GM23338 (cell line): ENCODE measurements around the gene KRTAP3-2.

Experiments used
- ETS1 ChIP-seq: IDR thresholded peaks from 2 replicates; pipeline ENCODE4 v1.6.1; 2016; ENCODE audit warnings: antibody characterized with exemption
- EZH2 ChIP-seq: fragments of 200-600 bp; sonication (generic); IDR thresholded peaks from one replicate; pipeline ENCODE4 v1.8.0; 2017; ENCODE audit warnings: antibody characterized with exemption, mild to moderate bottlenecking, low read depth; ENCODE audit not compliant: unreplicated experiment
- EZH2phosphoT487 ChIP-seq: fragments of 200-600 bp; sonication (generic); IDR thresholded peaks from one replicate; pipeline ENCODE4 v1.8.1; 2018; ENCODE audit warnings: antibody characterized with exemption; ENCODE audit not compliant: unreplicated experiment
- JUNB ChIP-seq: IDR thresholded peaks from one replicate; pipeline ENCODE4 v1.6.1; 2016; ENCODE audit warnings: antibody characterized with exemption; ENCODE audit not compliant: unreplicated experiment
- POLR2AphosphoS5 ChIP-seq: IDR thresholded peaks from 2 replicates; pipeline ENCODE4 v1.6.1; 2016; ENCODE audit warnings: antibody characterized with exemption, low read depth
- STAT1 ChIP-seq: IDR thresholded peaks from one replicate; pipeline ENCODE4 v1.6.1; 2016; ENCODE audit warnings: antibody characterized with exemption; ENCODE audit not compliant: unreplicated experiment
- ZNF114 ChIP-seq: fragments of 250-450 bp; sonication (Bioruptor Pico); IDR thresholded peaks from 2 replicates; pipeline ENCODE4 v1.5.0; 2020; ENCODE audit warnings: mild to moderate bottlenecking, moderate library complexity
- ZNF331 ChIP-seq: fragments of 250-450 bp; sonication (Bioruptor Pico); IDR thresholded peaks from 2 replicates; pipeline ENCODE4 v1.5.0; 2020; ENCODE audit warnings: low read depth, mild to moderate bottlenecking, moderate library complexity
- ZNF462 ChIP-seq: fragments of 250-450 bp; sonication (Bioruptor Pico); IDR thresholded peaks from 2 replicates; pipeline ENCODE4 v1.5.0; 2020; ENCODE audit warnings: mild to moderate bottlenecking, moderate library complexity
- TF ChIP-seq, protein P1 (sequence below), 2 experiments: fragments of 200-600 bp in 1 of 2; sonication (generic) in 1 of 2; conservative IDR thresholded peaks; 2 replicates each; pipeline versions ENCODE4 v1.5.1 to v1.6.1; 2016 to 2017; ENCODE audit warnings: antibody characterized with exemption in 2 of 2, low read depth in 2 of 2, mild to moderate bottlenecking in 2 of 2, moderate library complexity in 1 of 2
- TF ChIP-seq, protein P2 (sequence below): IDR thresholded peaks from one replicate; pipeline ENCODE4 v1.6.1; 2018; ENCODE audit warnings: antibody characterized with exemption; ENCODE audit not compliant: unreplicated experiment

- TF ChIP-seq STAT1 (no peak), EZH2 (no peak), EZH2phosphoT487 (no peak), ETS1 (no peak), JUNB (no peak), POLR2AphosphoS5 (no peak), ZNF114 (CRISPR knock-in tag) (no peak), ZNF331 (CRISPR knock-in tag) (no peak), ZNF462 (no peak)
- TF ChIP-seq, protein P1, sequence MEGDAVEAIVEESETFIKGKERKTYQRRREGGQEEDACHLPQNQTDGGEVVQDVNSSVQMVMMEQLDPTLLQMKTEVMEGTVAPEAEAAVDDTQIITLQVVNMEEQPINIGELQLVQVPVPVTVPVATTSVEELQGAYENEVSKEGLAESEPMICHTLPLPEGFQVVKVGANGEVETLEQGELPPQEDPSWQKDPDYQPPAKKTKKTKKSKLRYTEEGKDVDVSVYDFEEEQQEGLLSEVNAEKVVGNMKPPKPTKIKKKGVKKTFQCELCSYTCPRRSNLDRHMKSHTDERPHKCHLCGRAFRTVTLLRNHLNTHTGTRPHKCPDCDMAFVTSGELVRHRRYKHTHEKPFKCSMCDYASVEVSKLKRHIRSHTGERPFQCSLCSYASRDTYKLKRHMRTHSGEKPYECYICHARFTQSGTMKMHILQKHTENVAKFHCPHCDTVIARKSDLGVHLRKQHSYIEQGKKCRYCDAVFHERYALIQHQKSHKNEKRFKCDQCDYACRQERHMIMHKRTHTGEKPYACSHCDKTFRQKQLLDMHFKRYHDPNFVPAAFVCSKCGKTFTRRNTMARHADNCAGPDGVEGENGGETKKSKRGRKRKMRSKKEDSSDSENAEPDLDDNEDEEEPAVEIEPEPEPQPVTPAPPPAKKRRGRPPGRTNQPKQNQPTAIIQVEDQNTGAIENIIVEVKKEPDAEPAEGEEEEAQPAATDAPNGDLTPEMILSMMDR (conservative IDR thresholded peaks at IDR 0.05; ENCODE audit: low read depth in 2 of 2) = no peak
- TF ChIP-seq, protein P2, sequence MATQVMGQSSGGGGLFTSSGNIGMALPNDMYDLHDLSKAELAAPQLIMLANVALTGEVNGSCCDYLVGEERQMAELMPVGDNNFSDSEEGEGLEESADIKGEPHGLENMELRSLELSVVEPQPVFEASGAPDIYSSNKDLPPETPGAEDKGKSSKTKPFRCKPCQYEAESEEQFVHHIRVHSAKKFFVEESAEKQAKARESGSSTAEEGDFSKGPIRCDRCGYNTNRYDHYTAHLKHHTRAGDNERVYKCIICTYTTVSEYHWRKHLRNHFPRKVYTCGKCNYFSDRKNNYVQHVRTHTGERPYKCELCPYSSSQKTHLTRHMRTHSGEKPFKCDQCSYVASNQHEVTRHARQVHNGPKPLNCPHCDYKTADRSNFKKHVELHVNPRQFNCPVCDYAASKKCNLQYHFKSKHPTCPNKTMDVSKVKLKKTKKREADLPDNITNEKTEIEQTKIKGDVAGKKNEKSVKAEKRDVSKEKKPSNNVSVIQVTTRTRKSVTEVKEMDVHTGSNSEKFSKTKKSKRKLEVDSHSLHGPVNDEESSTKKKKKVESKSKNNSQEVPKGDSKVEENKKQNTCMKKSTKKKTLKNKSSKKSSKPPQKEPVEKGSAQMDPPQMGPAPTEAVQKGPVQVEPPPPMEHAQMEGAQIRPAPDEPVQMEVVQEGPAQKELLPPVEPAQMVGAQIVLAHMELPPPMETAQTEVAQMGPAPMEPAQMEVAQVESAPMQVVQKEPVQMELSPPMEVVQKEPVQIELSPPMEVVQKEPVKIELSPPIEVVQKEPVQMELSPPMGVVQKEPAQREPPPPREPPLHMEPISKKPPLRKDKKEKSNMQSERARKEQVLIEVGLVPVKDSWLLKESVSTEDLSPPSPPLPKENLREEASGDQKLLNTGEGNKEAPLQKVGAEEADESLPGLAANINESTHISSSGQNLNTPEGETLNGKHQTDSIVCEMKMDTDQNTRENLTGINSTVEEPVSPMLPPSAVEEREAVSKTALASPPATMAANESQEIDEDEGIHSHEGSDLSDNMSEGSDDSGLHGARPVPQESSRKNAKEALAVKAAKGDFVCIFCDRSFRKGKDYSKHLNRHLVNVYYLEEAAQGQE = no peak
These were observed 19.6 kb downstream of the KRTAP3-2 start for GRCh38 chr17:40980117-40980516.
